HepG2 (cell line): ENCODE measurements around the gene ZFYVE28. TPM values are rescaled to one million over a fixed set of nuclear protein-coding genes. Genes with fewer than 3 reads are reported as not detected.

Experiments
- CERS6 ChIP-seq: sonication (generic); formaldehyde crosslinking; IDR thresholded peaks from 2 replicates; pipeline ENCODE4 v1.5.0; 2020; ENCODE audit warnings: missing genetic modification reagents
- CSRNP2 ChIP-seq: sonication (generic); formaldehyde crosslinking; conservative IDR thresholded peaks from 2 replicates; pipeline ENCODE4 v1.8.0; 2022; ENCODE audit warnings: low read depth, missing genetic modification reagents
- HOXA3 ChIP-seq: sonication (generic); formaldehyde crosslinking; IDR thresholded peaks from 2 replicates; pipeline ENCODE4 v1.5.0; 2020; ENCODE audit warnings: missing genetic modification reagents
- HOXA5 ChIP-seq: sonication (generic); formaldehyde crosslinking; IDR thresholded peaks from 2 replicates; pipeline ENCODE4 v1.4.0; 2020; ENCODE audit warnings: missing genetic modification reagents
- MEF2D ChIP-seq: sonication (generic); formaldehyde crosslinking; IDR thresholded peaks from 2 replicates; pipeline ENCODE4 v1.5.1; 2020; ENCODE audit warnings: mild to moderate bottlenecking, missing genetic modification reagents
- MIXL1 ChIP-seq: IDR thresholded peaks from 2 replicates; pipeline ENCODE4 v1.6.1; 2016
- MXI1 ChIP-seq: IDR thresholded peaks from 3 replicates; pipeline ENCODE4 v1.6.1; 2012; ENCODE audit warnings: low read depth, low read length, inconsistent platforms, borderline replicate concordance
- PAF1 ChIP-seq: IDR thresholded peaks from 2 replicates; pipeline ENCODE4 v1.6.1; 2016; ENCODE audit warnings: missing genetic modification reagents, missing compliant biosample characterization
- PCBP2 ChIP-seq: fragments of 200-400 bp; formaldehyde crosslinking; optimal IDR thresholded peaks from 2 replicates; pipeline ENCODE3; 2018; ENCODE audit warnings: low read length, low read depth; ENCODE audit not compliant: poor library complexity, severe bottlenecking
- POLR2A ChIP-seq, 2 experiments: IDR thresholded peaks; 2 replicates each; pipeline ENCODE4 v1.6.1; 2011; ENCODE audit warnings: low read depth in 2 of 2, low read length in 2 of 2, mild to moderate bottlenecking in 1 of 2, moderate library complexity in 1 of 2; ENCODE audit not compliant: insufficient read depth in 1 of 2
- PRDM4 ChIP-seq: sonication (generic); formaldehyde crosslinking; IDR thresholded peaks from 2 replicates; pipeline ENCODE4 v1.9.0; 2021; ENCODE audit warnings: missing genetic modification reagents, borderline replicate concordance
- REL ChIP-seq: sonication (generic); formaldehyde crosslinking; conservative IDR thresholded peaks from 2 replicates; pipeline ENCODE4 v1.8.0; 2022; ENCODE audit warnings: mild to moderate bottlenecking, missing genetic modification reagents, moderate library complexity
- RFX5 ChIP-seq: IDR thresholded peaks from 2 replicates; pipeline ENCODE4 v1.6.1; 2011; ENCODE audit warnings: low read depth, low read length, improper control_type of control experiment
- ZNF121 ChIP-seq: sonication (generic); formaldehyde crosslinking; IDR thresholded peaks from 2 replicates; pipeline ENCODE4 v1.5.0; 2020; ENCODE audit warnings: mild to moderate bottlenecking, missing genetic modification reagents
- ZNF18 ChIP-seq: sonication (generic); formaldehyde crosslinking; IDR thresholded peaks from 2 replicates; pipeline ENCODE4 v1.8.0; 2022; ENCODE audit warnings: mild to moderate bottlenecking, missing genetic modification reagents; ENCODE audit not compliant: insufficient replicate concordance
- ZNF224 ChIP-seq: sonication (generic); formaldehyde crosslinking; IDR thresholded peaks from 2 replicates; pipeline ENCODE4 v1.5.0; 2020; ENCODE audit warnings: mild to moderate bottlenecking, missing genetic modification reagents
- ZNF274 ChIP-seq: sonication (generic); formaldehyde crosslinking; IDR thresholded peaks from 2 replicates; pipeline ENCODE4 v1.5.1; 2020; ENCODE audit warnings: mild to moderate bottlenecking, missing genetic modification reagents
- ZNF562 ChIP-seq: sonication (generic); formaldehyde crosslinking; IDR thresholded peaks from 2 replicates; pipeline ENCODE4 v1.8.0; 2022; ENCODE audit warnings: missing genetic modification reagents, borderline replicate concordance
- ZNF607 ChIP-seq: sonication (generic); formaldehyde crosslinking; IDR thresholded peaks from 2 replicates; pipeline ENCODE4 v1.5.1; 2020; ENCODE audit warnings: missing genetic modification reagents, mild to moderate bottlenecking, borderline replicate concordance
- ZNF629 ChIP-seq: sonication (generic); formaldehyde crosslinking; conservative IDR thresholded peaks from 2 replicates; pipeline ENCODE4 v1.5.0; 2020; ENCODE audit warnings: missing genetic modification reagents
- ZNF782 ChIP-seq: sonication (generic); formaldehyde crosslinking; IDR thresholded peaks from 2 replicates; pipeline ENCODE4 v1.4.0; 2020; ENCODE audit warnings: missing genetic modification reagents, mild to moderate bottlenecking, borderline replicate concordance
- ZNF784 ChIP-seq: sonication (generic); formaldehyde crosslinking; IDR thresholded peaks from 2 replicates; pipeline ENCODE4 v1.5.1; 2020; ENCODE audit warnings: missing genetic modification reagents, mild to moderate bottlenecking, borderline replicate concordance
- polyA plus RNA-seq, 8 experiments: library from polyadenylated mRNA; depleted of rRNA in 3 of 8; stranded (reverse) in 7 of 8; unstranded in 1 of 8; fragments of >200 nt; fragmentation: Illumina TruSeq in 4 of 8; extraction: Trizol in 4 of 8; gene quantifications; 2 replicates each; pipeline versions ENCODE4 v1.2.1 to v1.2.3, GENCODE V29; 2011 to 2016; ENCODE audit warnings: low read depth in 4 of 8, missing spikeins in 1 of 8, mixed read lengths in 1 of 8; ENCODE audit not compliant: insufficient read depth in 1 of 8
- total RNA-seq, 5 experiments: library from RNA; depleted of rRNA; stranded (reverse); fragments of >200 nt; fragmentation: Illumina TruSeq; extraction: Trizol; gene quantifications; 2 replicates each; pipeline ENCODE4 v1.2.3, GENCODE V29; 2016; ENCODE audit warnings: low read depth in 1 of 5

The ZFYVE28 gene
- total and polyA plus RNA-seq, 2 of the 13 experiments (the other 11 are each of a cell fraction or from before 2014, with no cell fraction given): 0.12 to 0.22 TPM

- TF ChIP-seq ZNF274 (CRISPR knock-in tag) (peak; percentile 71; the same call in 1 of the 2 replicates), ZNF562 (peak; percentile 75; the same call in 1 of the 2 replicates), ZNF18 (no peak), CERS6 (CRISPR knock-in tag) (peak; percentile 79; the same call in 1 of the 2 replicates), POLR2A (IDR thresholded peaks at IDR 0.05; ENCODE audit: insufficient read depth in 1 of 2, low read depth in 2 of 2, low read length in 2 of 2) (no peak), PAF1 (CRISPR knock-in tag) (no peak), MIXL1 (CRISPR knock-in tag) (no peak), RFX5 (no peak), ZNF224 (CRISPR knock-in tag) (no peak), ZNF784 (CRISPR knock-in tag) (peak; percentile 74; the same call in 1 of the 2 replicates), ZNF629 (CRISPR knock-in tag) (0 out of 2 replicates have a peak, but pooled peaks have one; percentile 15), HOXA3 (CRISPR knock-in tag) (peak; percentile 80), ZNF121 (CRISPR knock-in tag) (peak; percentile 69), PRDM4 (CRISPR knock-in tag) (no peak), REL (CRISPR knock-in tag) (peak; percentile 87), MEF2D (CRISPR knock-in tag) (no peak), ZNF607 (CRISPR knock-in tag) (0 out of 2 replicates have a peak, but pooled peaks have one; percentile 36), MXI1 (0 out of 3 replicates have a peak, but pooled peaks have one; percentile 35), ZNF782 (CRISPR knock-in tag) (peak; percentile 73; the same call in 1 of the 2 replicates), HOXA5 (CRISPR knock-in tag) (peak; percentile 74; the same call in 1 of the 2 replicates), PCBP2 (no peak), CSRNP2 (CRISPR knock-in tag) (peak; percentile 83; the same call in 1 of the 2 replicates)
Measured at GRCh38 chr4:2462218-2462991, 44.0 kb upstream of the ZFYVE28 start (continued).
